SJCRH30 (cell line): ENCODE measurements around the gene ZKSCAN3. TPM values are rescaled to one million over a fixed set of nuclear protein-coding genes. Genes with fewer than 3 reads are reported as not detected.
"Not testable (repeated sequence)": the region's sequence is repeated elsewhere in the genome, so short reads cannot be mapped to it uniquely, and the experiment has no call there.

Experiments
- DNase-seq, 2 experiments: peaks; one replicate each; pipeline ENCODE4 v3.0.0-alpha.2; 2015 to 2020
- H3K27ac ChIP-seq: fragments of 250-450 bp; sonication (Bioruptor Pico); 2 replicates; pipeline ENCODE4 v1.5.1; 2020; ENCODE audit warnings: mild to moderate bottlenecking, moderate library complexity
- H3K27me3 ChIP-seq: fragments of 250-450 bp; sonication (Bioruptor Pico); 2 replicates; pipeline ENCODE4 v1.5.1; 2020; ENCODE audit warnings: mild to moderate bottlenecking, moderate library complexity
- H3K36me3 ChIP-seq: fragments of 250-450 bp; sonication (Bioruptor Pico); 2 replicates; pipeline ENCODE4 v1.5.1; 2020; ENCODE audit warnings: mild to moderate bottlenecking, moderate library complexity
- H3K4me1 ChIP-seq: fragments of 250-450 bp; sonication (Bioruptor Pico); 2 replicates; pipeline ENCODE4 v1.5.1; 2020; ENCODE audit warnings: mild to moderate bottlenecking, moderate library complexity
- H3K4me3 ChIP-seq: fragments of 250-450 bp; sonication (Bioruptor Pico); 2 replicates; pipeline ENCODE4 v1.5.1; 2020; ENCODE audit warnings: mild to moderate bottlenecking, moderate library complexity
- H3K9me3 ChIP-seq: fragments of 250-450 bp; sonication (Bioruptor Pico); replicated peaks from 2 replicates; pipeline ENCODE4 v1.5.1; 2020; ENCODE audit warnings: mild to moderate bottlenecking, moderate library complexity
- total RNA-seq: library from RNA; depleted of rRNA; stranded (reverse); fragments of >200 nt; shearing (Covaris generic); gene quantifications from 2 replicates; pipeline ENCODE4 v1.2.3, GENCODE V29; 2014

Gene ZKSCAN3
- total RNA-seq, 1 experiment from 2014 or later = 4.6 TPM

DNA sequence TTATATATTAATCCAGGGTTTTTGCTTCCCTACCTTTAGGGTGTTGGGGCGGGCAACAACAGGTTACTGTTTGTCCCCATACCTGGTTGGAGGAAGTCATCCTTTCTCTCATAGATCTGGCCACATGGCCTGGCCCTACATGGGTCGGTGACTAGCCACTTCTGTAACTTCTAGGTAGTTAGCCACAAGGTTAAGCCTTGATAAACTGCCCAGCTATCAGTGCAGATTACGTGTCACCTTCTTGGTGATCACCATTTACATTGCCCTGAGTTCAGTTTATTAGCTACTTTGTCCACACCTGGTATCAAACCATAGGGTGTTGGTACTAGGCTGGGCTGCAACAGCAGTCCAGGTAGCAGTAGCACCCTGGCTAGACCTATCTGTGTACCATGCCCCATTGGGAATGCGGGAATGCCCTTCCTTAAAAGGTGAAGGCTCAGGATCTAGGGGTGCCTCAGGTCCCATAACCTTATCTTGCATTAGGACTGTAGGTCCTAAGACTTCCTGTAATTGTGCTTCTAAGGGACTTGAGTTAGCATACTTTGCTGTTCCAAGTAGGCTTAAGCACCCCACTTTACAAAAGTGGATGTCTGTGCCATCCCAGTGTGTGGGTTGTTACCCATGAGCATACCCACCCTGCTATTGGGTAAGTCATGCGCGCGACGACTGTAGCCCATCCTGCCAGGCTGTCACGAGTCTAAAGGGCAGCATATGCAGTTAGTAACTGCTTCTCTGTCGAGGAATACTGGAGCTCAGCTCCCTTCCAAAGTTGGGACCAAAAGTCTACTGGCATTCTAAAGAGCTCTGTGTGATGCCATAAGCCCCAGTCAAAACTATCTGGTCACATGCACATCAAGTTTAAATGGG lies 5.2 kb downstream of the ZKSCAN3 start:
- peak overlapping the region; percentile 59; the same call in 1 of the 2 replicates for H3K4me3 ChIP-seq
- no peaks in the 10 kb centered on the region for H3K27me3 ChIP-seq
- no peaks in the 10 kb centered on the region for H3K9me3 ChIP-seq
- H3K4me1 ChIP-seq = no peaks in the 10 kb centered on the region
- H3K36me3 ChIP-seq = no peaks in the 10 kb centered on the region
- H3K27ac ChIP-seq = no peak overlapping the region
- DNase-seq = no peak

DNA sequence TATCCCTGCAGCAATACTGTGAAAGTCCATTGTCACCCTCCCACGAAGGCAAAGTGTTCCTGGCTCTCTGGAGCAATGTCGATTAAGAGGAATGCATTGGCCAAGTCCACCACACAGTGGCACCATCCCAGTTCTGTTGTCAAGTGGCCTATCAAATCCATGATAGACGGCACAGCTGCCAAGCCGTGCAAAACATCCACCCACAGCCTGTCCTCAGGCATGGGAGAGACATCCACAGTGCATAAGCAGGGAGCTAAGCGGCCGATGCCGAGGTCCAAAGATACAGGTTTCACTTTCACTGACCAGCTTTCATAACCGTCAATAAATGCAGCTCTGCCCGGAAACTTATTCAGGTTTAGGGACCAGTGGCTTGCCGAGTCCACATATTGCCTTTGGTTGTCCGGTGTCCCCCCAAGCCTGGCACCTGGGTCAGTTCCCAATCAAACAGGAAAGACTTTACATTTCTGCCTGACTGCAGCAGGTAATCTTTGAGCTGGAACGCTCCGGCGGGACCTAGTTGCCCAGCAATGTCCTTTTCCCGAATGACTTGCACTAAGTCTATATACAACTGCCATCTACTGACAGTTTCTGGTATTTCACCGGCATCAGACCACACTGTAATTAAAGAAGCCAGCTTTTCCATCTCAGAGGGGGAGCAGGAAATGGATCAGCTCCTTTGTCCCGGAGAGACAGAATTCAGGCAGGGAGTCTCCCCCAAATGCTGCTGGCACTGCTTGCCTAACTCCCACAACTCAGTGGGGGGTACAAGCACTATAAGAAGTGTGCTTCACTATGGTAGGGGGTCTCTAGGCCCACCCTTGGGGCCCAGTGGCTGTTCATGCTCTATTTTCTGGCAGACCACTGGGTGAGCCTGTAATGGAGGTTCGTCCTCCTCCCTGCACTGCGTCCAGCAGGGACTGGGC lies 6.3 kb downstream of the ZKSCAN3 start:
- Histone ChIP-seq H3K4me3 (peak overlapping the region; percentile 59), H3K36me3 (no peaks in the 10 kb centered on the region), H3K4me1 (no peaks in the 10 kb centered on the region), H3K9me3 (no peaks in the 10 kb centered on the region), H3K27ac (peak overlapping the region; percentile 63), H3K27me3 (no peaks in the 10 kb centered on the region)
- peak; percentile 72 to 87 for DNase-seq

DNA sequence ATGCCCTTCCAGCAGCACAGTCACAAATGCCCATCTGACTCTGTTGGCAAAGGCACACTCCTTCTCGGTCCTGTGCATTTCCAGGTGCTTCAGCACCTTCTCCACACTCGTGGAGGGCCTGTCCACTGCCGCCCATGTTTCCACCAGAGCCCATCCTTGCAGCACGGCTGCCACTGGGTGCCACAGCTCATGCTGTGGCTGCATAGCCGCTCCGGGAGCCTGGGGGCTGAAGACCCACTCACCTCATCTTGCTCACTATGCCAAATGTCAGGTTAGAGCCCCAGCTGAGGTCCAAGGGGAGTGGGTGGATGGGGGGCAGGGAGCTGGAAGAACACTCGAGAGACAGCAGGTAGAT lies 6.9 kb downstream of the ZKSCAN3 start:
- Histone ChIP-seq H3K4me1 (no peaks in the 10 kb centered on the region), H3K4me3 (no peak overlapping the region), H3K36me3 (no peaks in the 10 kb centered on the region), H3K27ac (peak overlapping the region; percentile 63; the same call in 1 of the 2 replicates), H3K27me3 (no peaks in the 10 kb centered on the region), H3K9me3 (no peaks in the 10 kb centered on the region)
- no peak for DNase-seq

DNA sequence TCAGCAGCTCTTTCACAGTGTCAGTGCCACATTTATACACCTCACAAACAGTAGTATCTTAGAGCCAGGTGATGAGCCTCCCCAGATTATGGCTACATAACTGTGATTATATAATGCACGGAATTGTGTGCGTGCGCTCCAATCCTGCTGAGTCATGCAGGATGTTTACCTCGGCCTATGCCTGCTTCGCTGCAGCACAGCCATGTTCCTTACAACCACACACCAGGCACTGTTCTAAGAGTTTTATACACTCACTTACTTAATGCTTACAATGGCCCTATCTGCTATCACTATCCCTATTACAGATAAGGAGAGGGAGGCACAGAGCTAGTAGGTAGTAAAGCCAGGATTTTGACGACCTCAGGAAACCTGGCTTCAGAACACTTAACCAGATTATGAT lies 7.3 kb downstream of the ZKSCAN3 start:
- H3K9me3 ChIP-seq = no peaks in the 10 kb centered on the region
- DNase-seq = no peak
- H3K4me3 ChIP-seq = no peak overlapping the region
- no peaks in the 10 kb centered on the region for H3K4me1 ChIP-seq
- no peaks in the 10 kb centered on the region for H3K27me3 ChIP-seq
- H3K27ac ChIP-seq = no peak overlapping the region
- H3K36me3 ChIP-seq = no peaks in the 10 kb centered on the region

DNA sequence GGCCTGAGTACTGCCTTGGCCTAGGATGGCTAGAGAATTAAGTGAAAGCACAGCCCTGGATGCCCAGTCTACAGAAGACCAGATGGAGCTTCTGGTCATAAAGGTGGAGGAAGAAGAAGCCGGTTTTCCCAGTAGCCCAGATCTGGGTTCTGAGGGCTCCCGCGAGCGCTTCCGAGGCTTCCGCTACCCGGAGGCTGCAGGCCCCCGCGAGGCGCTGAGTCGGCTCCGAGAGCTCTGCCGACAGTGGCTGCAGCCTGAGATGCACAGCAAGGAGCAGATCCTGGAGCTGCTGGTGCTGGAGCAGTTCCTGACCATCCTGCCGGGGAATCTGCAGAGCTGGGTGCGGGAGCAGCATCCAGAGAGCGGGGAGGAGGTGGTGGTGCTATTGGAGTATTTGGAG lies 9.8 kb downstream of the ZKSCAN3 start:
- not testable (repeated sequence) for H3K4me3 ChIP-seq, H3K27me3 ChIP-seq, H3K27ac ChIP-seq, H3K9me3 ChIP-seq, DNase-seq, H3K4me1 ChIP-seq, H3K36me3 ChIP-seq

DNA sequence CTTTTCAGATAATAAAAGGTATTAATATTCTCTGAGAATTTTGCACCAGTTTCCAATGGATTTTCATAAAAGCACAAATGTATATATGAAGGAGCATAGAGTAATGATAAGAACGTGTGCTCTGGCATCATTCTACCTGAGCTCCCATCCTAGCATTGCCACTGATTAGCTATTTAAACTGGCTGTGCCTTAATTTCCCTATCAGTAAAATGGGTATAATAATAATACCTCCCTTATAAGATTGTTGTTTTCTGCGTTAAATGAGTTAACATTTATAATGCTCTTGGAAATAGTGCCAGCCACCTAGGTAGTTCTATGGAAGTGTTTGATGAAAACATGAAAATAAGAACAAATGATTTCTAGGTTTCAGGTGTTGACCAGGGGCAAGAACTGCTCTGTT lies 11.2 kb downstream of the ZKSCAN3 start:
- Histone ChIP-seq H3K9me3 (no peaks in the 10 kb centered on the region), H3K27ac (no peak overlapping the region), H3K36me3 (no peaks in the 10 kb centered on the region), H3K27me3 (no peaks in the 10 kb centered on the region), H3K4me1 (no peaks in the 10 kb centered on the region), H3K4me3 (no peak overlapping the region)
- no peak for DNase-seq

DNA sequence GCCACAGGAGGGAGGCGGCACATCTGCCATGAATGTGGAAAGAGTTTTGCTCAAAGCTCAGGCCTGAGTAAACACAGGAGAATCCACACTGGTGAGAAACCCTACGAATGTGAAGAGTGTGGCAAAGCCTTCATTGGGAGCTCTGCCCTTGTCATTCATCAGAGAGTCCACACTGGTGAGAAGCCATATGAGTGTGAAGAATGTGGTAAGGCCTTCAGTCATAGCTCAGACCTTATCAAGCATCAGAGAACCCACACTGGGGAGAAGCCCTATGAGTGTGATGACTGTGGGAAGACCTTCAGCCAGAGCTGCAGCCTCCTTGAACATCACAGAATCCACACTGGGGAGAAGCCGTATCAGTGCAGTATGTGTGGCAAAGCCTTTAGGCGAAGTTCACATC lies 15.8 kb downstream of the ZKSCAN3 start:
- H3K27me3 ChIP-seq, DNase-seq, H3K27ac ChIP-seq, H3K4me1 ChIP-seq, H3K36me3 ChIP-seq, H3K9me3 ChIP-seq, H3K4me3 ChIP-seq: not testable (repeated sequence)

DNA sequence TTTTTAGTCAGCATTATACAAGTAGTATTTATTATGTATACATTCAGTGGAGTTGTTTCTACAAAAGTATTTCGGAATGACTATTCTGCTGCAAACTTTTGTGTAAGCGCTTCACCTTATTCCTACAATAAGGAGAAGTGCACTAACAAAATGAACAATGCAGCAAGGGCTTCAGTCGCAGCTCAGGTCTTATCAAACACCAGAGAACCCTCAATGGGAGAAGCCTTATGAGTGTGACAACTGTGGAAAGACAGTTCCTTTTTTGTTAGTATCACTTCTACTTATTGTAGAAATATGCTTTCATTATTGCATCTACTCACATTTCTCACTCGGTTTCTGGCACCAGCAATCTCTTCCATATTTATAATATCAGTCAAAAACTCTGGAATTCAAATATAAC lies 18.8 kb downstream of the ZKSCAN3 start:
- Histone ChIP-seq H3K4me3 (no peak overlapping the region), H3K27ac (no peak overlapping the region), H3K36me3 (no peaks in the 10 kb centered on the region; the same call in 1 of the 2 replicates), H3K4me1 (no peaks in the 10 kb centered on the region), H3K9me3 (no peaks in the 10 kb centered on the region), H3K27me3 (no peaks in the 10 kb centered on the region)
- no peak for DNase-seq

DNA sequence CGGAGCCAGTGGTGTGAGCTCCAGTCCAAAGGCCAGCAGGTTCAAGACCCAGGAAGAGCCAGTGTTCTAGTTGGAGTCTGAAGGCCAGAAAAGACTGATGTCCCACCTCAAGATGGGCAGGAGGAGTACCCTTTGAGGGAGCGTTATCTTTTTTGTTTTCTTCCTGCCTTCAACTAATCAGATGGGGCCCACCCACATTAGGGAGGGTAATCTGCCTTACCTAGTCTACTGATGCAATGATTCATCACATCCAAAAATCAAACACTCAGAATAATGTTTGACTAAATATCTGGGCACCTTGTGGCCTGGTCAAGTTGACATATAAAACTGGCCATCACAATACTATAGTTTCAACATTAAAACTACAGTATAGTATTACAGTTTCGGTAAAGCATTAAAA lies 19.7 kb downstream of the ZKSCAN3 start:
- no peaks in the 10 kb centered on the region for H3K27me3 ChIP-seq
- H3K9me3 ChIP-seq = no peaks in the 10 kb centered on the region
- H3K4me3 ChIP-seq = no peak overlapping the region
- no peaks in the 10 kb centered on the region; the same call in 1 of the 2 replicates for H3K36me3 ChIP-seq
- no peak overlapping the region for H3K27ac ChIP-seq
- H3K4me1 ChIP-seq = no peaks in the 10 kb centered on the region
- DNase-seq = no peak

DNA sequence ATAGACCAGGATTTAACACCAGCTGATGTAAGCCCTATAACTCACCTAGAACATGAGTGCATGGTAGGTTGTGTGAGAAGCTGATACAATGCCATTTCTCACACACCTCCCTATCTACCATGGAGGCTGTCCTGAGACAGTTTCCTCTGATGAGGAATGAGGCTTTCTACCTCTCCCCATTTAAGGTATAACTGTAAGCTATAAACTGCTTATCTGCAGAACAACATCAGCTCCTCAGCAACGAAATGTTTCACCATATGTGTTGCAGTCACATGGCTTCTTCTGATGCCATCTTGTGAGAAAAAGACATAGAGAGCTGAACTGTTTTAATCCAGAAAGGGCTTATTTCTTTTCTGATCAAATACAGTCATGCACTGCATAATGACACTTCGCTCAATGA lies 20.7 kb downstream of the ZKSCAN3 start:
- no peak for DNase-seq
- Histone ChIP-seq H3K4me3 (no peak overlapping the region), H3K4me1 (no peaks in the 10 kb centered on the region), H3K27ac (no peak overlapping the region), H3K36me3 (no peaks in the 10 kb centered on the region; the same call in 1 of the 2 replicates), H3K27me3 (no peaks in the 10 kb centered on the region), H3K9me3 (no peaks in the 10 kb centered on the region)

DNA sequence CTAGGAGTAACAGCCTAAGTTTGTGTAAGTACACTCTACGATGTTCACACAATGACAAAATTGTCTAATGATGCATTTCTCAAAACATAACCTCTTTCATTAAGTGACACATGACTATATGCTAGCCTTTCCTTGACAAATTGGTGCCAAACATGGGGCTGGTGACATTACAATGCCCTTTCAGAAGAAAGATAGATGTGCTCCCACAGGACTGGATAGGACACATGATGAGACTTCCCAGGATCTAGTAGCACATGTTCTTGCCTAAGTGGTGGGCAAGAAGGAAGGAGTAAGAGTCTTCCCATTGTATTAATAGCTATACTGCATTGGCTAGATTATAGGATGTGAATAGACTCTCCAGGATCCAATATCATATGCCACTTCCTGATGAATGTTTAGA lies 21.5 kb downstream of the ZKSCAN3 start:
- Histone ChIP-seq H3K9me3 (no peaks in the 10 kb centered on the region), H3K27me3 (no peaks in the 10 kb centered on the region), H3K4me3 (no peak overlapping the region), H3K27ac (no peak overlapping the region), H3K4me1 (no peaks in the 10 kb centered on the region), H3K36me3 (peaks cover 3% of the 10 kb centered on the region; the same call in 1 of the 2 replicates)
- DNase-seq = no peak

DNA sequence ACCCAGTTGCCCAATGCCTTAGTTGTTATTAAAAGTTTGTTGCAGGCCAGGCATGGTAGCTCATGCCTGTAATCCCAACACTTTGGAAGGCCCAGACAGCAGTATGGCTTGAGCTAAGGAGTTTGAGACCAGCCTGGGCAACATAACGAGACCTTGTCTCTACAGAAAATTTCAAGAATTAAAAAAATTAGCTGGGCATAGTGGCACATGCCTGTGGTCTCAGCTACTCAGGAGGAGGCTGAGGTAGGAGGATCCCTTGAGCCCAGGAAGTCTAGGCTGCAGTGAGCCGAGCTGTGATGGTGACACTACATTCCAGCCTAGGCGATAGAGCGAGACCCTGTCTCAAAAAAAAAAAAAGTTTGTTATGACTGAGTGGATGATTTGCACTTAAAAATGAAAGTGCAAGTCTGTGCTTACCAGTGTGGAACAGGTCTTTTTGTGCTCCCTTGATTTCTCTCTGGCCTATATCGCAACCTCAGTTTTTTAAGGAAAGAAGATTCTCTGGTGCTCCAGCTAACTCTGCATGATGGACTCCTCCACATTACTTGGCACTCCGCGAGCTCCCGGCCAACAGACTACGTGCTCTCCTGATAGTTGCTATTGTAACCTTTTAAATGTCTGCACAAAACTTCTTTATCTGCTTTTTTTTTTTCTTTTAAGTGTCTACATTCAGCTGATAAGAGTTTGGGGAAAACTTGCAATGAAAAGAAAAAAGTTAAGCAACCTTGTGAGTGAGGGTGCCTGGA lies 22.1 kb downstream of the ZKSCAN3 start:
- Histone ChIP-seq H3K4me3 (no peak overlapping the region), H3K4me1 (no peaks in the 10 kb centered on the region), H3K36me3 (peaks cover 3% of the 10 kb centered on the region; the same call in 1 of the 2 replicates), H3K27me3 (no peaks in the 10 kb centered on the region), H3K27ac (no peak overlapping the region), H3K9me3 (no peaks in the 10 kb centered on the region)
- DNase-seq = no peak

DNA sequence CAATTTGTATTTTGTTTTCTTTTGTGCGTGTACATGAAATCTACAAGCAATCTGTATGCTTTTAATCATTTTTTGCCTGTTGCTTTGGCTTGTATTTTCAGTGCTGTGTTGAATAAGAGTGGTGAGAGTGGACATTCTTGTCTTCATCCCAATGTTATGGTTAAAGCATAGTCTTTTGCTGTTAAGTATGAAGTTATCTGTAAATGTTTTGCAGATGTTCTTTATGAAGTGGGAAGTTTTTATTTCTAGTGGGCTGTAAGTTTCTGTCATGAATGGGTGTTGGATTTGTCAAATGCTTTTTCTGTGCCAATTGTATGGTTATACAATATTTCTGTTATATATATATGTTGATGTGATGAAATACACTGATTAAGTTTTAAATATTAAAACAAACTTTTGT lies 24.2 kb downstream of the ZKSCAN3 start:
- Histone ChIP-seq H3K9me3 (no peaks in the 10 kb centered on the region; the same call in 1 of the 2 replicates), H3K4me1 (no peaks in the 10 kb centered on the region), H3K36me3 (peaks cover 13% of the 10 kb centered on the region), H3K27ac (no peak overlapping the region), H3K4me3 (no peak overlapping the region), H3K27me3 (no peaks in the 10 kb centered on the region; the same call in 1 of the 2 replicates)
- no peak for DNase-seq

DNA sequence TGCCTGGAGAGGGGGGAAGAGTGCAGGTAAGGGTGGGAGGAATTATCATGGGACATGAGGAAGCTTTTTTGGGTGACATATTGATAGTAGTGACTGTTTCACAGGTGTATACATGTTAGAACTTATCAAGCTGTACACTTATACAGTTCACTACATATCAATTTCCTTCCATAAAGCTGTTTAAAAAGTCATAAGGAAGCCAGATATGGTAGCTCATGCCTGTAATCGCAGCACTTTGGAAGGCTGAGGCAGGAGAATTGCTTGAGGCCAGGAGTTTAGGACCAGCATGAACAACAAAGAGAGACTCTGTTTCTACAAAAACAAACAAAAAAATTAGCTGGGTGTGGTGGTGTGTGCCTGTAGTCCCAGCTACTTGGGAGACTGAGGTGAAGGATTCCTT lies 28.1 kb downstream of the ZKSCAN3 start:
- no peak overlapping the region for H3K27ac ChIP-seq
- no peaks in the 10 kb centered on the region for H3K4me1 ChIP-seq
- peaks cover 48% of the 10 kb centered on the region for H3K36me3 ChIP-seq
- H3K9me3 ChIP-seq = no peaks in the 10 kb centered on the region; the same call in 1 of the 2 replicates
- no peak for DNase-seq
- no peak overlapping the region for H3K4me3 ChIP-seq
- H3K27me3 ChIP-seq = no peaks in the 10 kb centered on the region; the same call in 1 of the 2 replicates
